GM06990 (cell line): ENCODE measurements around the gene NKD1.

Experiments
- DNase-seq: peaks from one replicate; pipeline ENCODE4 v3.0.0-alpha.2; 2011; ENCODE audit not compliant: insufficient read length; ENCODE audit errors: extremely low read depth
- H3K27me3 ChIP-seq: replicated peaks from 2 replicates; pipeline ENCODE4 v1.6.0; 2011; ENCODE audit warnings: low read length; ENCODE audit not compliant: control insufficient read depth, insufficient read depth
- H3K36me3 ChIP-seq: 2 replicates; pipeline ENCODE4 v1.5.1; 2011; ENCODE audit warnings: low read length; ENCODE audit not compliant: control insufficient read depth, insufficient read depth
- H3K4me3 ChIP-seq: replicated peaks from 2 replicates; pipeline ENCODE4 v1.5.1; 2011; ENCODE audit warnings: low read depth, mild to moderate bottlenecking, control low read depth, low read length
- CTCF ChIP-seq: IDR thresholded peaks from 2 replicates; pipeline ENCODE4 v1.5.1; 2011; ENCODE audit warnings: low read length, control low read depth, mild to moderate bottlenecking, inconsistent platforms; ENCODE audit not compliant: insufficient read depth, poor library complexity, severe bottlenecking

The NKD1 gene

GRCh38 chr16:50665128-50665878 is 117.1 kb downstream of the NKD1 start:
- TF ChIP-seq CTCF = peak; percentile 77

GRCh38 chr16:50666658-50667496 is 118.7 kb downstream of the NKD1 start:
- no peak for TF ChIP-seq CTCF
- H3K4me3 ChIP-seq = no peak overlapping the region
- peak; percentile 58 for DNase-seq

More at GRCh38 chr16:50665128-50665878, 117.1 kb downstream of the NKD1 start:
- DNase-seq = peak; percentile 74
- H3K36me3 ChIP-seq = peaks cover 3% of the 10 kb centered on the region
- no peaks in the 10 kb centered on the region for H3K27me3 ChIP-seq
- peak overlapping the region; percentile 24 for H3K4me3 ChIP-seq

GRCh38 chr16:50667497-50668367 is 119.5 kb downstream of the NKD1 start:
- peak; percentile 29 for TF ChIP-seq CTCF
- DNase-seq = no peak
- Histone ChIP-seq H3K36me3 (peaks cover 10% of the 10 kb centered on the region), H3K4me3 (no peak overlapping the region), H3K27me3 (no peaks in the 10 kb centered on the region)

More at GRCh38 chr16:50666658-50667496, 118.7 kb downstream of the NKD1 start:
- peaks cover 4% of the 10 kb centered on the region for H3K36me3 ChIP-seq
- H3K27me3 ChIP-seq = no peaks in the 10 kb centered on the region

GRCh38 chr16:50668368-50669008 is 120.3 kb downstream of the NKD1 start:
- H3K36me3 ChIP-seq = peaks cover 14% of the 10 kb centered on the region
- H3K27me3 ChIP-seq = no peaks in the 10 kb centered on the region
- no peak for TF ChIP-seq CTCF
- no peak overlapping the region for H3K4me3 ChIP-seq
- DNase-seq = no peak

- no peak for DNase-seq
- Histone ChIP-seq H3K27me3 (no peaks in the 10 kb centered on the region), H3K36me3 (peaks cover 21% of the 10 kb centered on the region), H3K4me3 (no peak overlapping the region)
- TF ChIP-seq CTCF = no peak
Observed at GRCh38 chr16:50669741-50670140, 121.5 kb downstream of the NKD1 start.
